Stomach smooth muscle (tissue), 2 donors: ENCODE results near the gene NEDD4L.

Experiments
- H3K27ac ChIP-seq: one replicate; pipeline ENCODE4 v1.7.0; 2013; ENCODE audit warnings: mild to moderate bottlenecking, low read length, inconsistent platforms
- H3K27me3 ChIP-seq, 2 donors: one replicate each; pipeline ENCODE4 v1.7.0; 2013; ENCODE audit warnings: low read length in 2 of 2; ENCODE audit not compliant: insufficient read depth in 2 of 2, control insufficient read depth in 1 of 2
- H3K36me3 ChIP-seq, 2 donors: one replicate each; pipeline ENCODE4 v1.7.0; 2013; ENCODE audit warnings: low read length in 2 of 2; ENCODE audit not compliant: control insufficient read depth in 2 of 2, insufficient read depth in 2 of 2
- H3K4me1 ChIP-seq: one replicate; pipeline ENCODE4 v1.7.0; 2013; ENCODE audit warnings: low read length; ENCODE audit not compliant: control insufficient read depth, insufficient read depth
- H3K4me3 ChIP-seq, 2 donors: one replicate each; pipeline ENCODE4 v1.7.0; 2013; ENCODE audit warnings: low read length in 2 of 2
- H3K9ac ChIP-seq, 2 donors: one replicate each; pipeline ENCODE4 v1.7.0; 2013; ENCODE audit warnings: low read length in 2 of 2, mild to moderate bottlenecking in 1 of 2
- H3K9me3 ChIP-seq, 2 donors: one replicate each; pipeline ENCODE4 v1.7.0; 2013; ENCODE audit warnings: low read length in 2 of 2; ENCODE audit not compliant: control insufficient read depth in 2 of 2
- donor health status: healthy.
- donor health status: Pancreatic carcinoma.

Gene NEDD4L

DNA sequence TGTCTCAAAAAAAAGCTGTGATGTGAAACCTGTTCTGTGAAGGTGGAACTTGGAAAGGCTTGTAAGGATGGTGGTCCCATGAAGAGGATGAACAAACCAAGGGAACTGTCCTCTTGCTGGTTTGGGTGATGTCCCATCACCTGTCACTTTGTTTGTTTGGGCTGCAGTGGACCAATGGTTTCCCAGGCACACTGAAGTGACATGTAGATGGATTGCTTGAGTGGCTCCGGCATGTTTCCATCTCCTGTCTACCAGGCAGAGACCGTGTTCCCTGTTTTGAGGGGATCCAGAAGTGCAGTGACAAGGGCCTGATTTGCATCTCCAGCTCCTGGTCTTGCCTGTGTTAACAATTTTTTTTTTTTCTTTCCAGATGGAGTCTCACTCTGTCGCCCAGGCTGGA lies 8.9 kb downstream of the NEDD4L start:
- no peaks in the 10 kb centered on the region for H3K36me3 ChIP-seq

DNA sequence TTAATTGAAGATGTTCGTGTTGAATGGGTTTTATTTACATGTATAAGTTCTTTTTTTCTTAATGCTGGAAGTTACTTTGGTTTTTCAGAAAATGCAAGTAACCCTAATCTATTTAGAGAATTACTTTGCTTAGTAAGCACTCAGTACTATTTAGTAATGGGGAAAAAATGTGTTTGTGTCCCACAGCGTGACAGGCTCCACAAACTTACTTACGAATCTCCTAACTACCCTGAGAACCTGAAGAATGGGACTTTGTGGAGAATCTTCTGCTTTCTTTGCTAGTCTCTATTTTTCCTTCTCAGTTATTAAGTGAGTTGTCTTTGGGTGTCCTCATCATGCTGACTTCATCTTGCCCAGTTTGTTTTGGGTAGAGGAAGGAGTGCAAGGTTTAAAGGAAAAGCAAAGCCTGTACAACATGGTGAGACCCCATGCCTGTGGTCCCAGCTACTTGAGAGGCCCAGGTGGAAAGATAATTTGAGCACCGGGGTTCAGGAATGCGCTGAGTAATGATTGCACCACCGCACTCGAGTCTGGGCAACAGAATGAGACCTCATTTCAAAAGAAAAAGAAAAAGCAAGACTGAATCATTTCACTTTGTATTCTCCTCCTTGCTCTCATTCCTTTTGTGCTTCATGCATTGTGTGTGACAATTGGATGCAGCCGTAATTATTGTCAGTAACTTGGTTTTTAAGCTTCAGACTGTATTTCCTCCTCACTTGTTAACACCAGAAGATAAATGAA lies 10.2 kb downstream of the NEDD4L start:
- H3K27me3 ChIP-seq = no peaks in the 10 kb centered on the region
- no peak overlapping the region for H3K27ac ChIP-seq

More for the DNA sequence above, 8.9 kb downstream of the NEDD4L start:
- no peak overlapping the region for H3K27ac ChIP-seq
- no peaks in the 10 kb centered on the region for H3K27me3 ChIP-seq
- no peak overlapping the region for H3K4me3 ChIP-seq
- peaks cover 2% of the 10 kb centered on the region for H3K4me1 ChIP-seq
- H3K9me3 ChIP-seq = no peaks in the 10 kb centered on the region
- H3K9ac ChIP-seq = no peak overlapping the region

DNA sequence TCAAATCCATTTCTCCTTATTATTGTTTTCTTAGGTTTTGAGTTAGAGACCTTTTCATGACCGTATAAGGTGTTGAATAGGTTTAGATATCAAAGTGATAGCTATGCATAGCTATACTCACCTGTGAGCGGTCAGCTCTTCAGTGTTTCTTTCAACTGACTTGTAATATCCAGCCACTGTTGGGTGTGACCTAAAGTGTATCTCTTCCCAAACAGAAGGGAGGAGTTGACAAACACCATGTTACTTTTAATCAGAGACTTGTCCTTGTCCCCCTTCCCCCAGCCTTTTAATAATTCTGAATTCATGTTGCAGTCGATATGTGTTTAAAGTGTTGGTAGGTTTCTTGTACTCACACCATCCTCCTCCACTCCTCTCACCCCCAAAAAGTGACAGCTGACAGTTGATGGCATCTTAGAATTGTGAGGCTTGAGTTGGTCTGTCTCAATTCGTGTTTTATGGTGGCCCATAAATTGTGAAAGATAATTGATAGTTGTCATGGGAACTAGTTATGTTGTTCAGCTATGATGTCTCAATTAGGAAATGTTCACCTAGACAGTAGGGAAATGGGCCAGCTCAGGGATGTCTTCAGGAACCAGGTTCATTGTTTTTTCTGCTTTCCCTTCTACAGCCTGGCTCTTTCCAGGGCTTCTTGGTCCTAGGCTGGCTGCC lies 12.0 kb downstream of the NEDD4L start:
- H3K4me1 ChIP-seq = peaks cover 5% of the 10 kb centered on the region
- H3K4me3 ChIP-seq = no peak overlapping the region
- no peak overlapping the region for H3K9ac ChIP-seq
- H3K27me3 ChIP-seq = no peaks in the 10 kb centered on the region
- no peaks in the 10 kb centered on the region for H3K9me3 ChIP-seq
- H3K27ac ChIP-seq = no peak overlapping the region
- H3K36me3 ChIP-seq = no peaks in the 10 kb centered on the region

More for the DNA sequence above, 10.2 kb downstream of the NEDD4L start:
- H3K4me3 ChIP-seq = no peak overlapping the region
- no peaks in the 10 kb centered on the region for H3K36me3 ChIP-seq
- no peak overlapping the region for H3K9ac ChIP-seq
- peaks cover 5% of the 10 kb centered on the region for H3K4me1 ChIP-seq
- no peaks in the 10 kb centered on the region for H3K9me3 ChIP-seq

DNA sequence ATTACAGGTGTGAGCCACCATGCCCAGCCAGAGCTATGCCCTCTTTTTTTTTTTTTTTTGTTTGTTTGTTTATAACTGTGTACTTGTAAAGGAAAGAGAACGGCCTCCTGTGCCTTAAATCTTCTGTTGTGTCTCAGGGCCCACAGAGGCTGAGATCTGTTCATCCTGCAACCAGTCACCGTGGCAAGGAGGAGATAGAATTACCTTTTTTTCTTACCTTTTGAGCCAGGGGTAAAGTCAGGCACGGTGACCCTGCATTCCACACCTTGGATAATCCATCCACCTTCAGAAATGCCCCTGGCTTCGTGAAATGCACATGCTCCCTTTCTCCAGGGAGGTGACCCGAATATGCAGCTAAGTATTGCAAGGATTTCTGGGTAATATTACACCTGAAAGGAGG lies 12.8 kb downstream of the NEDD4L start:
- Histone ChIP-seq H3K27me3 (no peaks in the 10 kb centered on the region), H3K4me3 (no peak overlapping the region), H3K9ac (no peak overlapping the region), H3K36me3 (no peaks in the 10 kb centered on the region), H3K4me1 (peaks cover 5% of the 10 kb centered on the region), H3K27ac (no peak overlapping the region), H3K9me3 (no peaks in the 10 kb centered on the region)

DNA sequence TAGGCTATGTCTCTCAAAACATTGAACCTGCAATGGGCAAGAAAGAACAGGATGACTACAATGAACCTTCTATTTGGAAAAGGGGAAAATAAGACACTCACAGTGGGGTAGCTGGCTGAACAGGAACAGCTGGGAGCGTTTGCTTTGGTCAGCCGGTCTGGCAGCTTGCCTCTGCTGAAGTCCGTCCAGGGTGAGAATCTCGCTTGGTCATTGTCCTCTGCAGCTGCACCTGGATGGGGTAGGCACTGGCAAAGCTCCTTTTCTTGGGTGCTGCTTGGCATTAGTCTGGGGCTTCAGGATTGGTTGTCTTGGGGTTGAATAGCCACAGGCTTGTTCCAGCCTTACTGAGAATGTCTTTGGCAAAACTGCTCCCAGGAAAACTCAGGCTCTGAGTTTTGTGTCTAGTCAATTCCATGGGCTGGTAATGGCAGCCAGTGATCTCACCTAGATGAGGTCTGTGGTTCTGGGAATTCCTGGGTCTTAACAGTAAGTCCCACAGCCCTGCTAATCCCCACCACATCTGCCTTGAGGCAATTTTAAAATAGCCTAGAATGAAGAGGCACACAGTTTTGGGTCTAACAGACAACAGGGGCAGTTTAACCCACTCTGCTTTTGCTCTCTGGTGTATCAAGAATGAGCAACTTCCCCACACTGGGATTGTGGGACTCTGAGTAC lies 13.4 kb downstream of the NEDD4L start:
- no peak overlapping the region for H3K9ac ChIP-seq
- no peak overlapping the region for H3K4me3 ChIP-seq

DNA sequence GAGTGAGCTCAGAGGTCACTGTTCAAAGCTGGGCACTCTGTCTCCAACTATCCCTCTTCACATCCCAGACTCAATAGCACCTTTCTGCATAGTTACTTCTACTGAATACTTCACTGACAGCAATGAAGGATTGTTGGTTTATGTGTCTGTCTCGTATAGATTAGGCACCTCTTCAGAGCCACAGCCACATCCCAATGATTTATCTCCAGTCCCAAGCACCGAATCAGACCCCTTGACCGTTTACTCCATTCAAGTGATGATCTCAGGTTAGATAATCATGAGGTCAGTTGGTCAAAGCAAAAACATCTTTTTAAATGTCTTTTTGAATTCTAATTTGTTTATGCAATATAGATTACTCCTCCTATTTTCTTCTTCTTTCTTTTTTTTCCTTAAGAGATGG lies 14.7 kb downstream of the NEDD4L start:
- no peak overlapping the region for H3K27ac ChIP-seq
- H3K9me3 ChIP-seq = no peaks in the 10 kb centered on the region
- H3K27me3 ChIP-seq = no peaks in the 10 kb centered on the region
- H3K4me3 ChIP-seq = no peak overlapping the region
- H3K36me3 ChIP-seq = no peaks in the 10 kb centered on the region
- no peak overlapping the region for H3K9ac ChIP-seq
- peaks cover 5% of the 10 kb centered on the region for H3K4me1 ChIP-seq

More for the DNA sequence above, 13.4 kb downstream of the NEDD4L start:
- Histone ChIP-seq H3K9me3 (no peaks in the 10 kb centered on the region), H3K36me3 (no peaks in the 10 kb centered on the region), H3K4me1 (peaks cover 5% of the 10 kb centered on the region), H3K27ac (no peak overlapping the region), H3K27me3 (no peaks in the 10 kb centered on the region)

DNA sequence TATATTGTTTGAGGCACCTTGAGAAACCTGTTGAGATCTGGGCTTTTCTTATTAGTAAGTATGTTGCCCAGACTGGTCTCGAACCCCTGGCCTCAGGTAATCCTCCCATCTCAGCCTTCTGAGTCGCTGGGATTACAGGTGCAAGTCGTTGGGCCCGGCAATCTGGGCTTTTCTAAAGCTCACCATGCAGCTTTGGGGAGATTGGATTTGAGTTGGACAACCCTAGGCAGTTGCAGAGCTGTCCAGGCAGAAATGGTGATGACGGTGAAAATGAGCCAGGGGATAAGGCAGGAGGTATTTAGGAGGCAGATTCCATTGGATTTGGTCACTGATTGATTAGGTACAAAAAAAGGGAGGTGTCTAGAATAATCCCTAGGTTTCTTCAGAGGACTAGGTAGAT lies 16.2 kb downstream of the NEDD4L start:
- H3K36me3 ChIP-seq = no peaks in the 10 kb centered on the region
- no peak overlapping the region for H3K9ac ChIP-seq
- H3K4me3 ChIP-seq = no peak overlapping the region
- no peak overlapping the region for H3K27ac ChIP-seq
- H3K27me3 ChIP-seq = no peaks in the 10 kb centered on the region
- H3K4me1 ChIP-seq = peaks cover 5% of the 10 kb centered on the region
- H3K9me3 ChIP-seq = no peaks in the 10 kb centered on the region

DNA sequence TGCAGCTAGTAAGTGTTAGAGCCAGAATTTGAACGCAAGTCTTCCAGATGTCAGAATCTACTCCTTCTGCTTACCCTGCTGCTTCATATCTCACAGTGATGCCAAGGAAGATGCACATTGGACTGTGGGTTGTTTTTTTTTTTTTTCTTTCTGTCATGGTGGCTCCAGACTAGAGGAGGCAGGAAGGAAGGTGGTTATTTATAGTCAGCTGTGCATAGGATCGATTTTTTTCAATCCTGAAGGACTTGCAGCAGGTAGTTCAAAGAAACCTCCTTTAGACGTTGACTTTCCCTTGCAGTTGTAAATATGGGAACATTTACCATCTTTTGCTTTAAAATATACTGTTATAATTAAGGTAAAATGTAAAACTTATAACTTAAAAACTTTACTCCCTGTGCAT lies 17.3 kb downstream of the NEDD4L start:
- H3K4me1 ChIP-seq = peaks cover 5% of the 10 kb centered on the region
- H3K9me3 ChIP-seq = no peaks in the 10 kb centered on the region
- H3K27me3 ChIP-seq = no peaks in the 10 kb centered on the region
- no peaks in the 10 kb centered on the region for H3K36me3 ChIP-seq
- H3K9ac ChIP-seq = no peak overlapping the region
- no peak overlapping the region for H3K27ac ChIP-seq
- no peak overlapping the region for H3K4me3 ChIP-seq

DNA sequence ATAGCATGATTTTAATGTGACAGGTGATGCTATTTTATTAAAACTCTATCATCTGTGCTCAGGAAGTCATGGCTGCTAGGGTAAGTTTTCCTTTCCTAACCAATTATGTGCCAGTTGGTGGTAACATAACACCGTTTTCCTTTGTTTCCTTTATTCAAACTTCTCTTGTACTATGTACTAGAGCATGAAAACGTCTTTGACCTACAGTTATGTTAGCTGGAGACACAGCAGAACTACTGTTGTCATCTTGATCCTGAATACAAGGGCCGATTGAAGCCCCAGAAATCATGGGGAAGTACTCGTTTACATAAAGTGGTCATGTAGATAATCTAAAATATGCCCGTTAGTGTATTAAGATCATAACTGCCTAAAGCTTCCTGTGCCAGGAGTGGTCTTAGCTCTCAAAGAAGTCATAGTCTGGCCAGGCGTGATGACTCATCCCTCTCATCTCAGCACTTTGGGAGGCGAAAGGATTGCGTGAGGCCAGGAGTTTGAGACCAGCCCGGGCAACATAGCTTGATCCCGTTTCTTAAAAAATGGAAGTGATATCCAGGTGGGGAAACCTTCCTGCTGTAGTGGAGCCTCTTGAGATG lies 20.5 kb downstream of the NEDD4L start:
- no peaks in the 10 kb centered on the region for H3K4me1 ChIP-seq
- no peak overlapping the region for H3K9ac ChIP-seq
- no peak overlapping the region for H3K27ac ChIP-seq
- no peak overlapping the region for H3K4me3 ChIP-seq
- H3K9me3 ChIP-seq = no peaks in the 10 kb centered on the region
- no peaks in the 10 kb centered on the region for H3K27me3 ChIP-seq
- no peaks in the 10 kb centered on the region for H3K36me3 ChIP-seq

DNA sequence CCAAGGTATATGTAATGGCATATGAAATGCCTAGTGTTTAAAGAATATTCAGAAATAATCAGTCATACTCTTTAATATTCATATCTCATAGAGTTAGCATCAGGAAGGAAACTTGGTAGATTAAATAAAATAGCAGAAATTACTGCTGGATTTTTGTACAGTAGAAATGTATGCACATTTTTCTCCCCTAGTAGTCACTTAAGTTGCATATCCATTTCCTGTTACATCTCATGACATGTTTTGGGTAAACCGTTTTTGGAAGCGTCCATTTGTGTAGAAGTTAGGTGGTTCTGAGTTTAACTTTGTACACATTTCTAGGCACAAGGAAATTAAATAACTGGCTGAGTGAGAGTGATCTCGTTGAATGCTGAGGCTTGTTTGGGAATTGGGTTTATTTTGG lies 21.9 kb downstream of the NEDD4L start:
- H3K4me1 ChIP-seq = no peaks in the 10 kb centered on the region
- H3K9me3 ChIP-seq = no peaks in the 10 kb centered on the region
- no peak overlapping the region for H3K27ac ChIP-seq
- H3K36me3 ChIP-seq = no peaks in the 10 kb centered on the region
- no peak overlapping the region for H3K4me3 ChIP-seq
- H3K27me3 ChIP-seq = no peaks in the 10 kb centered on the region
- H3K9ac ChIP-seq = no peak overlapping the region
